OCI-LY1 (cell line): ENCODE results near the gene CIDEA.

Experiments
- H2AFZ ChIP-seq: fragments of 200-600 bp; sonication (generic), shearing (Covaris generic); 2 replicates; pipeline ENCODE4 v1.6.0; 2014; ENCODE audit warnings: antibody characterized with exemption, mild to moderate bottlenecking, low read length
- H3F3A ChIP-seq: fragments of 200-600 bp; sonication (generic), shearing (Covaris generic); 2 replicates; pipeline ENCODE4 v1.6.0; 2014; ENCODE audit warnings: mild to moderate bottlenecking, antibody characterized with exemption, low read length, moderate library complexity; ENCODE audit not compliant: insufficient read depth
- H3K27ac ChIP-seq: fragments of 200-600 bp; sonication (generic); 2 replicates; pipeline ENCODE4 v1.5.1; 2014; ENCODE audit warnings: low read length, mixed run types, mild to moderate bottlenecking, low read depth; ENCODE audit not compliant: poor library complexity, severe bottlenecking
- H3K27me3 ChIP-seq: fragments of 200-600 bp; sonication (generic); 2 replicates; pipeline ENCODE4 v1.6.0; 2014; ENCODE audit warnings: antibody characterized with exemption, mild to moderate bottlenecking, low read length, moderate library complexity; ENCODE audit not compliant: insufficient read depth
- H3K36me3 ChIP-seq: fragments of 200-600 bp; sonication (generic); 2 replicates; pipeline ENCODE4 v1.6.1; 2014; ENCODE audit warnings: mild to moderate bottlenecking, antibody characterized with exemption, low read length, moderate library complexity, mixed read lengths; ENCODE audit not compliant: insufficient read depth
- H3K4me1 ChIP-seq: fragments of 200-600 bp; sonication (generic); 2 replicates; pipeline ENCODE4 v1.5.1; 2014; ENCODE audit warnings: mild to moderate bottlenecking, low read length, moderate library complexity; ENCODE audit not compliant: insufficient read depth, severe bottlenecking
- H3K4me2 ChIP-seq: fragments of 200-600 bp; sonication (generic), shearing (Covaris generic); 2 replicates; pipeline ENCODE4 v1.6.1; 2014; ENCODE audit warnings: low read length
- H3K4me3 ChIP-seq: fragments of 200-600 bp; sonication (generic); 2 replicates; pipeline ENCODE4 v1.5.1; 2014; ENCODE audit warnings: low read length, low read depth, mild to moderate bottlenecking, mixed read lengths; ENCODE audit not compliant: poor library complexity, severe bottlenecking
- H3K79me2 ChIP-seq: fragments of 200-600 bp; shearing (Covaris generic); 2 replicates; pipeline ENCODE4 v1.6.1; 2016; ENCODE audit warnings: mixed run types, low read length, mixed read lengths; ENCODE audit not compliant: insufficient read depth
- H3K9ac ChIP-seq: fragments of 200-600 bp; sonication (generic), shearing (Covaris generic); 2 replicates; pipeline ENCODE4 v1.6.1; 2014; ENCODE audit warnings: mild to moderate bottlenecking, low read length, mixed read lengths
- H3K9me2 ChIP-seq: fragments of 200-600 bp; sonication (generic), shearing (Covaris generic); 2 replicates; pipeline ENCODE4 v1.6.1; 2014; ENCODE audit warnings: low read depth, mild to moderate bottlenecking, low read length, mixed read lengths
- H3K9me3 ChIP-seq: fragments of 200-600 bp; shearing (Covaris generic); 2 replicates; pipeline ENCODE4 v1.6.1; 2014; ENCODE audit warnings: low read length, mixed read lengths
- H4K20me1 ChIP-seq: fragments of 200-600 bp; sonication (generic), shearing (Covaris generic); 2 replicates; pipeline ENCODE4 v1.6.0; 2016; ENCODE audit warnings: mild to moderate bottlenecking, low read length; ENCODE audit not compliant: insufficient read depth
- EZH2 ChIP-seq: fragments of 200-600 bp; sonication (generic), shearing (Covaris generic); IDR thresholded peaks from 2 replicates; pipeline ENCODE4 v1.8.0; 2017; ENCODE audit warnings: borderline replicate concordance, mixed run types, mild to moderate bottlenecking, antibody characterized with exemption, low read length, moderate library complexity, mixed read lengths
- TF ChIP-seq, protein P1 (sequence below): fragments of 200-600 bp; sonication (generic), shearing (Covaris generic); IDR thresholded peaks from 2 replicates; pipeline ENCODE4 v1.5.1; 2017; ENCODE audit warnings: mild to moderate bottlenecking, antibody characterized with exemption, low read length, moderate library complexity, mixed read lengths

The CIDEA gene

DNA sequence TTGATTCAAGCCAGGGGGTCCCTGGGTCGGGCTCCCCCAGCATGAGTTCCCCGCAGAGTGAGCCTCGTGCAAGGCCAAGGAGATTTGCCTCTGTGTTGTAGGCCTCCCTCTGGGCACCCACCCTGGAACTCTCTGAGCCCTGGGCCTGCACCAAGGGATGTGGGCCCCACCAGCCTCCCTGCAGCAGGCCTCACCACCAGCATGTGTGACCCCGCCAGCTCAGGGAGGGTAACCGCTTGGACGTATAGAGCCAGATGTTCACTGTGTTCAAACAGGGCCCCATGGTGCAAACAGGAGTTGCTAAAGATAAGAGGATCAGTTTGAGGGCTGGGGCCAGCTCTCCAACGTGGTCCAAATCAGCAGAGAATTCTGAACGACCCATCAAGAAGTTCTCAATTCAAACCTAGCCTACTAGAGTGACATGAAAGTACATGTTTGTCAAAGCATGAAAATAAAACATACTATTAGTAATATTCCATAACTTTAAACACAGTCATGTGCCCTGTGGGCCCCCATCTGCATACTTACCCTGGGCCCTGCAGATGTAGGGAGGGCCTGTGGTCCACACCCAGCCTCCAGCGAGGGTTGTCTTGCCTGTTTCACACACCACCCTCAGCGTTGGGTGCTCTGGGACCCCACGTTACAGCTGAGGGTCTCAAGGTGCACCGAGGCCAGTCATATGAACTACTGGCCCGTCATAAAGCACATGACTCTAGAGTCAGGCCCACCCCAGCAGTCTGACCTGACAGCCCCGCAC lies 48.4 kb downstream of the CIDEA start:
- H3K4me3 ChIP-seq, result no peak overlapping the region
- H3K4me1 ChIP-seq, result no peaks in the 10 kb centered on the region
- H4K20me1 ChIP-seq, result no peaks in the 10 kb centered on the region
- no peak overlapping the region for H2AFZ ChIP-seq
- no peak overlapping the region for H3K9ac ChIP-seq
- H3K9me2 ChIP-seq, result no peaks in the 10 kb centered on the region
- H3K9me3 ChIP-seq, result no peaks in the 10 kb centered on the region
- TF ChIP-seq EZH2, result no peak
- TF ChIP-seq, protein P1, sequence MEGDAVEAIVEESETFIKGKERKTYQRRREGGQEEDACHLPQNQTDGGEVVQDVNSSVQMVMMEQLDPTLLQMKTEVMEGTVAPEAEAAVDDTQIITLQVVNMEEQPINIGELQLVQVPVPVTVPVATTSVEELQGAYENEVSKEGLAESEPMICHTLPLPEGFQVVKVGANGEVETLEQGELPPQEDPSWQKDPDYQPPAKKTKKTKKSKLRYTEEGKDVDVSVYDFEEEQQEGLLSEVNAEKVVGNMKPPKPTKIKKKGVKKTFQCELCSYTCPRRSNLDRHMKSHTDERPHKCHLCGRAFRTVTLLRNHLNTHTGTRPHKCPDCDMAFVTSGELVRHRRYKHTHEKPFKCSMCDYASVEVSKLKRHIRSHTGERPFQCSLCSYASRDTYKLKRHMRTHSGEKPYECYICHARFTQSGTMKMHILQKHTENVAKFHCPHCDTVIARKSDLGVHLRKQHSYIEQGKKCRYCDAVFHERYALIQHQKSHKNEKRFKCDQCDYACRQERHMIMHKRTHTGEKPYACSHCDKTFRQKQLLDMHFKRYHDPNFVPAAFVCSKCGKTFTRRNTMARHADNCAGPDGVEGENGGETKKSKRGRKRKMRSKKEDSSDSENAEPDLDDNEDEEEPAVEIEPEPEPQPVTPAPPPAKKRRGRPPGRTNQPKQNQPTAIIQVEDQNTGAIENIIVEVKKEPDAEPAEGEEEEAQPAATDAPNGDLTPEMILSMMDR, result no peak
- no peaks in the 10 kb centered on the region for H3K36me3 ChIP-seq
- H3F3A ChIP-seq, result no peaks in the 10 kb centered on the region
- H3K4me2 ChIP-seq, result no peak overlapping the region
- H3K27me3 ChIP-seq, result peaks cover 16% of the 10 kb centered on the region
- no peaks in the 10 kb centered on the region for H3K79me2 ChIP-seq
- no peak overlapping the region for H3K27ac ChIP-seq

DNA sequence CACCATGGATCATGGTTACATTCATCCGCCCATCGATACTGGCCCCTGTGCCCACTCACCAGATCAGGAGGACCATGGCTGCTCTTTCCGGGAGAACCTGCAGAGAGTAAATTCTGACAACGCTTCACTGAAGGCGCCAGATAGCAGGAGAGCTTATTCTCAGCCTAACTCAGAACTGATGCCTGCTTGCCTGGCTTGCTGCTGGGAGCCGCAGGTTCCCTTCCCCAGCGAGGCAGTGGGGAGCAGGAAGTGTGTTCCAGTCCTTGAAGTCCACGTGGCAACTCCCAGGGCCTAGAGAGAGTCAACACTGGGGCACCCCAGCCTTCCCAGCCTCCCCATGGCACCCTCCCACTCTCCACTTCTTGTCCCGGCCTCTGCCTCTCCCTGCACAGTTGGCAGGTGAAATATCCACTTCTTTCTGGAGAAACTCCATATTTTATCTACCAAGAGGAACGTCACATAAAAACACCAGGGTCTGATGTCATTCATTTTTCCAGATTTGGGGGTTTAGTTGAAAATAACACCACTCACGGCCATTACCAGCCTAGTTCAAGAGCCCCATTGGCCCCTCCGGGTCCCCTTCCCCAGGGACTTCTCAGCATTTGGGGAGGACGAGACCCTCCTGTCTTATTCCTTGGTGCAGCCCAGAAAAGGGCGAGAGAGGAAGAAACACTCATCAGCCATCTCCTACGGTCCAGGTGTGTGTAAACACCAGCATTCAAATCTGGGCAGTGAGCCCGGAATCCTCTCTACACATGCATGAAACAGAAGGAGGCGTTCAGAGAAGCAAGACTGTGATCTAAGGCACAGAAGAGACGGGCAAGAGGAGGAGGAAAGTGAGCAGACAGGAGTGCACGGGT lies 50.4 kb downstream of the CIDEA start:
- H3K9me3 ChIP-seq, result no peaks in the 10 kb centered on the region
- H3F3A ChIP-seq, result no peaks in the 10 kb centered on the region
- no peak overlapping the region for H3K27ac ChIP-seq
- H3K4me2 ChIP-seq, result no peak overlapping the region
- no peaks in the 10 kb centered on the region for H3K36me3 ChIP-seq
- H3K4me1 ChIP-seq, result no peaks in the 10 kb centered on the region
- H3K9ac ChIP-seq, result no peak overlapping the region
- H4K20me1 ChIP-seq, result no peaks in the 10 kb centered on the region
- H3K79me2 ChIP-seq, result no peaks in the 10 kb centered on the region
- H3K9me2 ChIP-seq, result no peaks in the 10 kb centered on the region
- TF ChIP-seq, protein P1, result no peak
- no peak for TF ChIP-seq EZH2
- H2AFZ ChIP-seq, result no peak overlapping the region
- H3K4me3 ChIP-seq, result no peak overlapping the region
- H3K27me3 ChIP-seq, result peaks cover 14% of the 10 kb centered on the region

DNA sequence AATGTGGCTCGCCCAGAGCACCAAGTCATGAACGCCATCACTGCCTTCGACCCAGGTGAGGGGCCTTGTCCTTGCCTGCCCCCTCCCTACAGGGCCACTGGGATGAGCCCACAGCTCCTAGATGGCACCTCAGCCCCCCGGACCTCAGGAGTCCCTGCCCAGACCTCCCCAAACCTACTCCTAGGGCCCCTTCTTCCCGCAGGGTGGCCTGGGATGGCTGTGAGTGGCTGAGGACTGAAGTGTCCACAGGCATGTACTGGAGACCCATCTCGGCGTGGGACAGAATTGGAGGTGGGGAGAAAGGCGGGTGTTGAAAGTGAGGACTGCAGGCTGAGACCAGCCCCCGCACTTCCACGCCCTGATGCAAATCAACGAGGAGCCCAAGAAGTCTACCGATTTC lies 51.0 kb downstream of the CIDEA start:
- no peaks in the 10 kb centered on the region for H3F3A ChIP-seq
- no peaks in the 10 kb centered on the region for H3K4me1 ChIP-seq
- no peaks in the 10 kb centered on the region for H3K79me2 ChIP-seq
- no peak overlapping the region for H2AFZ ChIP-seq
- no peaks in the 10 kb centered on the region for H4K20me1 ChIP-seq
- H3K9ac ChIP-seq, result no peak overlapping the region
- H3K27ac ChIP-seq, result no peak overlapping the region
- no peak overlapping the region for H3K4me3 ChIP-seq
- no peaks in the 10 kb centered on the region for H3K9me2 ChIP-seq
- no peaks in the 10 kb centered on the region for H3K36me3 ChIP-seq
- H3K9me3 ChIP-seq, result no peaks in the 10 kb centered on the region
- TF ChIP-seq EZH2, result no peak
- TF ChIP-seq, protein P1, result no peak
- peaks cover 13% of the 10 kb centered on the region; the same call in 1 of the 2 replicates for H3K27me3 ChIP-seq
- H3K4me2 ChIP-seq, result no peak overlapping the region
